AG04449 (cell line): Measurements from ENCODE around the gene DLK1.

Experiments
- CTCF ChIA-PET: fragments of 350-600 bp; formaldehyde crosslinking; extraction: SDS; loops from one replicate; lab custom pipeline; 2021; ENCODE audit warnings: antibody characterized with exemption; lab: Yijun Ruan, JAX
- POLR2A ChIA-PET: fragments of 400-600, 350-600 bp; formaldehyde crosslinking; extraction: SDS; loops from one replicate; lab custom pipeline; 2020; ENCODE audit warnings: antibody characterized with exemption, inconsistent platforms; lab: Yijun Ruan, JAX
- DNase-seq: peaks from one replicate; pipeline ENCODE4 v3.0.0-alpha.2; 2010; ENCODE audit warnings: low read depth, low spot score
- H3K4me3 ChIP-seq: 2 replicates; pipeline ENCODE4 v1.5.1; 2011; ENCODE audit warnings: low read depth, mild to moderate bottlenecking, control low read depth, low read length
- CTCF ChIP-seq: IDR thresholded peaks from one replicate; pipeline ENCODE4 v1.5.1; 2011; ENCODE audit warnings: mild to moderate bottlenecking, moderate library complexity, low read length, control low read depth, inconsistent platforms; ENCODE audit not compliant: insufficient read depth; ENCODE audit errors: missing control alignments

DLK1 gene

DNA sequence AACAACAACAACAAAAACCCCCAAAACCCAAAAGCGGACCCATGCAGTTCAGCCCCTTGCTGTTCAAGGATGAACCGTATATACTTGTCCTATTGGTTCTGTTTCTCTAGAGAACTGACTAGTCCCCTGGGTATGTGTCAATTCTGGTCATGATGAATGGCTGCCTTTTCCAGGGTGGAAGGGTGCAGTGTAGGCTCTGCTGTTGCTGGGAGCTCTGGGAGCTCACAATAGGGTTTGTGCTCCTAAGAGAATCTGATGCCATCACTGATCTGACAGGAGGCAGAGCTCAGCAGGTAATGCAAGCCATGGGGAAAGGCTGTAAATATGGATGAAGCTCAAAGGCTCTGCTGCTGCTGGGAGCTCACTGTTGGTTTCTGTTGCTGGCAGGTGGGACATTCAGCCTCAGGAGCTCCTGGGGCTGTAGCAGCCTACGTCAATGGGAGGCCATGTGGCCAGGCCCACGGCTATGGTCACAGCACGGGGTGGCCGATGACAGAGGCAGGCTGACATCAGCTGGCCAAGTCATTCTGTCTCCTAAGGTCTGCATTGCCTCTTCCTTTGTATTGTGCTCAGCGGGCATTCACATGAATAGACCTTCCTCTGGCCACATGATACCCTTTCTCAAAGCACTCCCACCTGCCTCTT, 37.9 kb downstream of the DLK1 start:
- ChIA-PET CTCF (interaction anchor here (1.1 kb wide), 1 partner anchor 54 kb away, joined by 4 read pairs; no protein-coding TSS in a partner anchor), POLR2A (no interaction called here)
- TF ChIP-seq CTCF: no peak
- no peak for DNase-seq
- H3K4me3 ChIP-seq: no peak overlapping the region

GRCh38 chr14:100765296-100765695, 38.6 kb downstream of the DLK1 start:
- DNase-seq: no peak
- no peak overlapping the region for H3K4me3 ChIP-seq
- ChIA-PET POLR2A (no interaction called here), CTCF (interaction anchor here (1.1 kb wide), 1 partner anchor 54 kb away, joined by 4 read pairs; no protein-coding TSS in a partner anchor)
- TF ChIP-seq CTCF: no peak

DNA sequence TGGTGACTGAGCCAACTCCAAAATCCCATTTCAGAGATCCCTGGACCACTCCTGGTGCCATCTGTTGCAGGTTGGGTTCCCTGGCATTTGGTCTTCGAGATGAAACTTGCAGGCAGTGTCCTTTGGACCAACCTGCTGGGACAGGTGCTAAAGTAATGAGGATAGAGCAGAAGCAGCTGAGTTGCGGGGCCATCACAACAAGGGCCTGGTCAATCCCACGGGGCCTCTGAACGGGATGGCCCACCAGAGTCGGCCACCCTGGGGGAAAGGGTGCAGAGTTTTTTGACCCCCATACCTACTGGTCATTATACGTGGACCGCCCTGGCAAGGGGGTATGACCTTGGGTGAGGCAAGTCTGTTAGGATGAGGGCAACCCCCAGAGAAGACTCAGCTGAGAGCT, 39.3 kb downstream of the DLK1 start:
- ChIA-PET POLR2A (no interaction called here), CTCF (no interaction called here)
- no peak for TF ChIP-seq CTCF
- no peak overlapping the region for H3K4me3 ChIP-seq
- DNase-seq: no peak

DNA sequence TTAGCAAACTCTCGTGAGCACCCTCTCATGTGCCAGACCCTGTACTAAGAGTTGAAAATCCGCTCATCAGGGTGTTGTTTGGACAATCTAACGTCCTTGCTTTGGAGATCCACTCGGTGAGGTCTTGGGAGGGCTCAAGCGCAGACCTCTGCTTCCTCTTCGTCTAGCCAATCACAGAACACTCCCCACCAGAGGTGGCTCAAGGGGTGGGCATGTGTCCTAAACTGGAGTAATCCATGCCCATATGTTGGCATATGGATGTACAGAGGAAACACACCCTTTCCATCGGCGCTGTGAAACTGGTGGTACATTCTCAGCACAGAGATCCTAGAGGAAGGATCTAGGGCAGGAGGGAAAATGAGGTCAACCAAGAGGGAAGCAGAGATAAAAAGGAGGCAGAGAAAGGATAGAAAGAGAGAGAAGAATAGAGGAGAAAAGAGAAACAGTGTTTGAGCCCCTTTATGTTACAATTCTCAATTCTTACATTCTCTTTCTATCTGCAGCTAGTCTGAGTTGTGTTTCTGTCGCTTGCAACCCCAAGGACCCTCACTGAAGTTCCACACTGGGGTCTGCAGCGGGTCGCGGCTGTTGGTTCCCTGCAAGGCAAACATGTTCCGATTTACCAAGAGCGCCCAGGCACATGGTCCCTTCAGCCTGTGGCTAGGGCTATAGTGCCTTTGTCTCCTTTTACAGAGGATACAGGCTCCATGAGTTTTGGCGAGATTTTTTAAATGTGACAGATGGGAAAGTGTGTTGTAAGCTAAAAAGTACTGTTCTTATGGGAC, 40.5 kb downstream of the DLK1 start:
- no peak overlapping the region for H3K4me3 ChIP-seq
- CTCF ChIA-PET: no interaction called here
- TF ChIP-seq CTCF: no peak
- POLR2A ChIA-PET: no interaction called here
- DNase-seq: no peak

- no peak for TF ChIP-seq CTCF
- POLR2A ChIA-PET: no interaction called here
- CTCF ChIA-PET: no interaction called here
- DNase-seq: no peak
- H3K4me3 ChIP-seq: no peak overlapping the region
Observed at GRCh38 chr14:100767788-100768536, 41.3 kb downstream of the DLK1 start.
